Measurements from ENCODE around the gene ABI2. TPM values are rescaled to one million over a fixed set of nuclear protein-coding genes. Genes with fewer than 3 reads are reported as not detected.

Gene ABI2
- total and polyA plus RNA-seq, 2 donors from 2014 or later: 26.7 to 66.6 TPM

DNA sequence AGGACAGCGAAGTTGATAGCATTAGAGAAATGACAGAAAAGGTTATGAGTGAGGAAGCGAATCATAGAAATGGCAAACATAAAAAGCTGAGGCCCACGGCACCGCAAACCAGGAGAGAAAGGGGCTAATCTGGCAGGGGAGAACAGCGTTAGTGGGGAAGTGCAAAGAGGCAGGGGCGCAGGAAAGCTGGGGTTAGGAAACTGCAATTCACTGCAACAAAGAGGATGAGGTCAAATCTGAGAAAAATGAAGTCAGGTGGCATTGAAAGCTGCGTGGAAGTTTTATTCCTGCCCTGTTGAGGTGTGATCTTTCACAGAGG, 653 bp upstream of the ABI2 start:
- H3K9ac ChIP-seq (ENCODE audit: low read length in 3 of 3): peak overlapping the region; percentile 1 to 91 (median 85)
- peaks cover 0 to 10% (median 0%) of the 10 kb centered on the region in 3 donors for H3K4me1 ChIP-seq (ENCODE audit: control insufficient read depth in 2 of 3, insufficient read depth in 2 of 3, low read depth in 1 of 3, low read length in 3 of 3)
- H3K9me3 ChIP-seq (ENCODE audit: control insufficient read depth in 2 of 3, insufficient read depth in 1 of 3, low read length in 3 of 3): no peaks in the 10 kb centered on the region
- peak overlapping the region; percentile 59 to 89 for H3K27ac ChIP-seq (ENCODE audit: low read depth in 2 of 2, low read length in 2 of 2)
- intact Hi-C loops (cut with DNase I): no loop called here
- H3K27me3 ChIP-seq (ENCODE audit: control insufficient read depth, insufficient read depth, low read length): no peaks in the 10 kb centered on the region
- TF ChIP-seq, protein P1, sequence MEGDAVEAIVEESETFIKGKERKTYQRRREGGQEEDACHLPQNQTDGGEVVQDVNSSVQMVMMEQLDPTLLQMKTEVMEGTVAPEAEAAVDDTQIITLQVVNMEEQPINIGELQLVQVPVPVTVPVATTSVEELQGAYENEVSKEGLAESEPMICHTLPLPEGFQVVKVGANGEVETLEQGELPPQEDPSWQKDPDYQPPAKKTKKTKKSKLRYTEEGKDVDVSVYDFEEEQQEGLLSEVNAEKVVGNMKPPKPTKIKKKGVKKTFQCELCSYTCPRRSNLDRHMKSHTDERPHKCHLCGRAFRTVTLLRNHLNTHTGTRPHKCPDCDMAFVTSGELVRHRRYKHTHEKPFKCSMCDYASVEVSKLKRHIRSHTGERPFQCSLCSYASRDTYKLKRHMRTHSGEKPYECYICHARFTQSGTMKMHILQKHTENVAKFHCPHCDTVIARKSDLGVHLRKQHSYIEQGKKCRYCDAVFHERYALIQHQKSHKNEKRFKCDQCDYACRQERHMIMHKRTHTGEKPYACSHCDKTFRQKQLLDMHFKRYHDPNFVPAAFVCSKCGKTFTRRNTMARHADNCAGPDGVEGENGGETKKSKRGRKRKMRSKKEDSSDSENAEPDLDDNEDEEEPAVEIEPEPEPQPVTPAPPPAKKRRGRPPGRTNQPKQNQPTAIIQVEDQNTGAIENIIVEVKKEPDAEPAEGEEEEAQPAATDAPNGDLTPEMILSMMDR (IDR thresholded peaks at IDR 0.05; ENCODE audit: borderline replicate concordance, extremely low read depth, insufficient read depth): no peak
- FAIRE-seq: no peak
- no peaks in the 10 kb centered on the region for H3K36me3 ChIP-seq (ENCODE audit: control insufficient read depth in 2 of 3, insufficient read depth in 3 of 3, low read length in 3 of 3)
- H3K4me3 ChIP-seq (ENCODE audit: low read length in 3 of 3): peak overlapping the region; percentile 62 to 95 (median 88)
- DNase-seq: no peak

DNA sequence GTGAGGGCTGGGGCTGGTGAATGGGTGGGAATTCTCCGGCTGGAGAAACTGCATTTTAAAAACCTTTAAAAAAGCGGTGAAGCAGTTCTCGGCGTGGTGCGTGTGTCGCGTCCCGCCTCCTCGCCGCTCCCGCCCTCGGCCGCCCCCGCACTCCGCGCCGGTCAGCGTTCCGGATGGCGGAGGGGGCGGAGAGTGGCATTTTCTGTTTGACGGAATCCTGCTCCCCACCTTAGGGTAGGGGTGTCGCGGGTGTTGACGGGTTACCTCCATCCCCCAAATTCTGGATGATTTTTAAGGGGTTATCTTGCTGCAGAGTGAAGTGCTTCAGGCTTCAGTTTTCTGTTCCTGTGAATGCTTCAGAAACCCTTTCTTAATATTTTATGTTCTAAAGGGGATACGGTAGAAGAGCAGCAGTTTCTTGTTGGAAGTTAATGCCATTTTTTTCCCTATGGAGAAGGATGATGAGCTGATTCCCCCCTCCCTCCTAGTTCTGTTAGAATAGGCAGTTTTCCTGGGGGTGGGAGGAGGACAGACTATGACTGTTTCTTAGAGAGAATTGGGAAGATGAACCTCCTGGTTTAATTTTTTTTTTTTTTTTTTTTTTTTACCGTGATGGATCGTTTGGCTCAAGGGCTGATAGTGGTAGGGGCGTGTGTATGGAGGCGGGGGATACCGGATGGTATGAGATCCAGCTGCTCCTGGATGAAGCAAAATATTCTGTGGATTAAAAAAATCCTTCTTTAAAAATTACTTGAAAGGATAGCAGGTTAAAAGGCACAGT, 756 bp downstream of the ABI2 start:
- peaks cover 0 to 10% (median 0%) of the 10 kb centered on the region in 3 donors for H3K4me1 ChIP-seq (ENCODE audit: control insufficient read depth in 2 of 3, insufficient read depth in 2 of 3, low read depth in 1 of 3, low read length in 3 of 3)
- FAIRE-seq: no peak
- H3K36me3 ChIP-seq (ENCODE audit: control insufficient read depth in 2 of 3, insufficient read depth in 3 of 3, low read length in 3 of 3): no peaks in the 10 kb centered on the region
- peak overlapping the region; percentile 59 to 65 for H3K27ac ChIP-seq (ENCODE audit: low read depth in 2 of 2, low read length in 2 of 2)
- intact Hi-C loops (cut with DNase I): no loop called here
- no peaks in the 10 kb centered on the region for H3K27me3 ChIP-seq (ENCODE audit: control insufficient read depth, insufficient read depth, low read length)
- peak in 2 of 5 donors; percentile 83 to 86 for DNase-seq
- H3K9me3 ChIP-seq (ENCODE audit: control insufficient read depth in 2 of 3, insufficient read depth in 1 of 3, low read length in 3 of 3): no peaks in the 10 kb centered on the region
- H3K4me3 ChIP-seq (ENCODE audit: low read length in 3 of 3): peak overlapping the region; percentile 94 to 95 (median 95)
- peak overlapping the region; percentile 81 to 91 (median 82) for H3K9ac ChIP-seq (ENCODE audit: low read length in 3 of 3)
- TF ChIP-seq, protein P1 (IDR thresholded peaks at IDR 0.05; ENCODE audit: borderline replicate concordance, extremely low read depth, insufficient read depth): no peak

DNA sequence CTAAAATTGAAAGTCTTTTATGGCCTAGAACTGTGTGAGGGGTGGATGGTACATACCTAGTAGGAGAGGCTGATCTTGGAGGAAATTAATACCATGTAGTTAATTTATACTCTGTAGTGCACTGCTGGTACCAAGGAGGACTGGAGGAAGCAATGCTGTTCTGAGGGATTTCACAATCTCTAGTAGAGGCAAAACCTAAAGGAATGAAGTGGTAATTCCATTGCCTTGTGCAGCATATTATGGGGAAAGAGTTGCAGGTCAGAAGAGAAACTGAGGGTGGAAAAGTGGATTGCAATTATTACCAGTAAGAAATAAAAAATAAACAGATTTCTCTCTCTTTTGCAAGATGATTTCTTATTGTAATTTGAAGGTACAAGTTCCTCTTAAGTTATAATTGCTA, 2.2 kb downstream of the ABI2 start:
- DNase-seq (peak in 1 of 5 donors; percentile 12), FAIRE-seq (no peak)
- H3K27ac ChIP-seq (ENCODE audit: low read depth in 2 of 2, low read length in 2 of 2): no peak overlapping the region
- H3K4me3 ChIP-seq (ENCODE audit: low read length in 3 of 3): peak overlapping the region in 1 of 3 donors; percentile 95
- no peaks in the 10 kb centered on the region for H3K9me3 ChIP-seq (ENCODE audit: control insufficient read depth in 2 of 3, insufficient read depth in 1 of 3, low read length in 3 of 3)
- TF ChIP-seq, protein P1 (IDR thresholded peaks at IDR 0.05; ENCODE audit: borderline replicate concordance, extremely low read depth, insufficient read depth): no peak
- intact Hi-C loops (cut with DNase I): no loop called here
- H3K9ac ChIP-seq (ENCODE audit: low read length in 3 of 3): no peak overlapping the region
- H3K36me3 ChIP-seq (ENCODE audit: control insufficient read depth in 2 of 3, insufficient read depth in 3 of 3, low read length in 3 of 3): peaks cover 0 to 2% (median 0%) of the 10 kb centered on the region in 3 donors
- no peaks in the 10 kb centered on the region for H3K27me3 ChIP-seq (ENCODE audit: control insufficient read depth, insufficient read depth, low read length)
- H3K4me1 ChIP-seq (ENCODE audit: control insufficient read depth in 2 of 3, insufficient read depth in 2 of 3, low read depth in 1 of 3, low read length in 3 of 3): peaks cover 0 to 10% (median 0%) of the 10 kb centered on the region in 3 donors

All from kidney (tissue), 14 donors.